ENCODE measurements around the gene DLGAP1. TPM values are rescaled to one million over a fixed set of nuclear protein-coding genes. Genes with fewer than 3 reads are reported as not detected.
"Not testable (repeated sequence)": the region's sequence is repeated elsewhere in the genome, so short reads cannot be mapped to it uniquely, and the experiment has no call there.

The DLGAP1 gene
- total and polyA plus RNA-seq, 2 donors: 2.1 to 7.5 TPM

DNA sequence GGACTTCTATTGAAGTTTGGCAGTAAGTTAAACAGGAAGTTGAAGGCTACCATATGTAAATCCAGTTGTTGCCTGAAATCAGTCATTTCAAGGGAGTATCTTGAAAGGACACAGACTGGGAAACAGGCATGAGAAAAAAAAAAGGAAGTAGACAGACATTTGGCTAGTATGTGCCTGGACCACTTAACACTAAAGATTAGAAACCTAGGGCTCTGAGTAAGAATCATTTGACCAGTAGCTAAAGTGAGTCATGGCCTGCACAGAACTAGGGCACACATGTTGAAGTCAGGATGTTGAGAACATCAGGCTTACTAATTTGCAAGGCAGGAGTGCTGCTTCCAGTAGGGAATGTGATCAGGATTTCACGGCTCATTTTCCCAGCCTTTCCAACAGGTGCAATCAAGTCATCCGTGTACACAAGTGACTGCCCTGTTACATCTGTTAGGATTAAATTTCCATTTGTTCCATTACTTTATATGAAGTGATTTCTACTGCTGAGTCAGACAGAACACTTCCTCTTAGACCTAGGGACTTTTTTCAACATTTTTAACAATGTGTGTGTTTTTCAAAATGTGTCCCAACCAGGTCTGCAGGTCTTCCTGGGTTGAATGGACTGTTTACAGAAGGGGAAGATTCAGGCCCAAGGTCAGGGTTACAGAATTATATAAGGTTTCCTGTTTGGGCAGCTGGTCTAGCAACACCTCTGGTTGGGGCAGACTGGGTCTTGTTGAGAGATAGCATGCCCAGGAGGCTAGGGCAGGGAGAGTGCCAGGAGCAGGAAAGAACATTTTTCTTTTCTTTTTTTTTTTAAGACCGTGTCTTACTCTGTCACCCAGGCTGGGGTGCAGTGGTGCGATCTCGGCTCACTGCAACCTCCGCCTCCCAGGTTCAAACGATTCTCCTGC, 859.5 kb downstream of the DLGAP1 start:
- peak; percentile 67 for DNase-seq (ENCODE audit: extremely low spot score)
- 55% methylated on average over 7 of the region's 7 CpGs for WGBS
- Histone ChIP-seq H3K4me1 (ENCODE audit: insufficient read depth) (no peaks in the 10 kb centered on the region), H3K27ac (ENCODE audit: low read depth) (peak overlapping the region; percentile 91), H3K4me3 (ENCODE audit: low read depth, low read length) (peak overlapping the region; percentile 31), H3K36me3 (ENCODE audit: insufficient read depth) (no peaks in the 10 kb centered on the region)

DNA sequence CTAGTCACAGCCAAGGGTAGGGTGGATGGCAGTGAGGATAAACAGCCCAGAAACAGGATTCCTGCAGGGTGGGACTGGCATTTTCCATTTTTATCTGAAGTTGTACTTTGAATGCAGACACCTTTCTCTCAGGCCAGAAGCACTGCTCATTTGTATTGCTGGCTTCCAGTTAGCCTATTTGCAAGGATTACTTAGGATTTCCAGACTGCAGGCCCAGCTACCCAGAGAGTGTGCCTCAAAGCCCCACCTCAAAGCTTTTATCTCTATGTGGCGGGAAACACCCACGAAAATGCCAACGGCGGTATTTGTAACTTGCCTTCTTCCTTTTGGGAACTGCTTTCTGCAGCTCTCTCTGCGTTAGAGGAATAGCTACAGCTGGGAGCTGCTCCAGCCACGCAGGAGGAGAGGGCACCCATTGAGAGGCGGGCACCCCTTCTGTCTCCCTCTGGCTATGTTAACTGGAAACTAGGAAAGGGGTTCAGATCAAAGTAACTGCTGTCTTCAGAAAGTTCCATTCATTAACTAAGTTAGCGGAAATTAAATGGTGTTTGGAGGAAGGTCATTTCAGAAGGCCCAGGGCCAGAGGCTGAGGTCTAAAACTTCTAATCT, 860.2 kb downstream of the DLGAP1 start:
- WGBS: 11% methylated on average over 8 of the region's 8 CpGs
- H3K36me3 ChIP-seq (ENCODE audit: insufficient read depth): no peaks in the 10 kb centered on the region
- peak overlapping the region; percentile 91 for H3K27ac ChIP-seq (ENCODE audit: low read depth)
- DNase-seq (ENCODE audit: extremely low spot score): no peak
- peak overlapping the region; percentile 31 for H3K4me3 ChIP-seq (ENCODE audit: low read depth, low read length)
- H3K4me1 ChIP-seq (ENCODE audit: insufficient read depth): no peaks in the 10 kb centered on the region

DNA sequence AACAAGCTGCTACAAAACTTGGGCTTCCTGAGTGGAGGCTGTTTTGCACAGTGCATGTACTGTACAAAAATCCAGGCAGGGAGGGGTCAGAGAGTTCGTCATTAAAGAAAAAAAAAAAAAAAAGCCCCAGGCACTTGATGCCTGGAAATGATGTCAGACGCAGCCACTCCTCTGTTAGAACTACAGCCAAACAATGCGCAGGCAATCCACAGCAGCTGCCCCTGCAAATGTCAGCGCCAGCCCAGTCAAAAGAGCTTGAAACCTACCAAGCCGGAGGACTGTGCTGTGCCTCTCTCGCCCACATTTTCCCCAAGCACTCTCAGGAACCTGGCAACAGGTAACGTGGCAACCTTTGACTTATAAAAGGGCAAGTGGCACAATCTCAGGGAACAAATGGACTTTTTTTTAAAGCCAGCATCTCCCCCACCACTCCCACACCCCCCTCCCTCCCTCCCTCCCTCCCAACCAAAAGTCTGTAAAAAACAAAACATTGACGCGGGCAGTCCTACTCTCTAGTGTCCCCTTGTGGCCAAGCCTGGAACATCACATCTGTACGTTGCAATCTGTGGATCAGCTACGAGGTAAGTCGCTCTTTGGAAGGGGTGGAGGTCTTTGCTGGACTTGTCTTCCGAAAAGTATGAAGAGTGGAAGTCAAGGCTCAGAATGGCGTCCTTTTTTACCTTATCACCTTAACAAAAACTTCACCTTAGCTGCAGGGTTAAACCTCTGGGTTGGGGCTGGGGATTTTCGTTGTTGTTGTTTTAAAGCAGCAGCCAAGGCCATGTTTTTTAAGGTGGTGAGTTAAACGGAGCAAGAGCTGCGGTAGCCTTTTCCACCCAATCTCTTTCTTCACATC, 861.0 kb downstream of the DLGAP1 start:
- Histone ChIP-seq H3K27ac (ENCODE audit: low read depth) (peak overlapping the region; percentile 91), H3K4me3 (ENCODE audit: low read depth, low read length) (peak overlapping the region; percentile 31), H3K36me3 (ENCODE audit: insufficient read depth) (no peaks in the 10 kb centered on the region), H3K4me1 (ENCODE audit: insufficient read depth) (no peaks in the 10 kb centered on the region)
- peak; percentile 96 for DNase-seq (ENCODE audit: extremely low spot score)
- under 1% methylated on average over 17 of the region's 17 CpGs for WGBS

DNA sequence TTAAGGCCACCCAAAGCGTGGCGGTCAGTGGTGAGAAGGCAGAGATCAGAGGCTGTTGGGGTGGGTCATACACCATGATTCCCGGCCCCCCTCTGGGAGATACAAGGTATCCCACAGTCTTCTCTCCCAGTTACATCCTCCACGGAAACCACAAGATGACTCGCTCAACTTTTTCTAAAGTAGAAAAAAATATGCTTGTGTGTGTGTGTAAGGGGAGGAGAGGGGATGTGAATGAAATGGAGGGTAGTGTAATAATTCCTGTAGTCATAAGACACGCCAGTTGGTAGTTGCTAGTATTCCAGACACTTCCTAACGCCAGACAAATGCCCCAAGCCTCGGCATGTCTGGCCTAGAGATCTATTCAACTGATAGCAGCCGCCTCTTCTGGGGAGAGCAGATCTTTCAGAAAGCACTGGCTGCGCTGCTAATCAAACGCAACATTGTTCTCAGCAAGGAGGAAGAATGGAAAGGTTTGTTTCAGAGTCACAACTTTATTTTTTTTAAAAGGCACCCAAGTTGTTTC, 861.7 kb downstream of the DLGAP1 start:
- no peaks in the 10 kb centered on the region for H3K36me3 ChIP-seq (ENCODE audit: insufficient read depth)
- peak overlapping the region; percentile 89 for H3K27ac ChIP-seq (ENCODE audit: low read depth)
- H3K4me1 ChIP-seq (ENCODE audit: insufficient read depth): no peaks in the 10 kb centered on the region
- WGBS: 11% methylated on average over 11 of the region's 11 CpGs
- no peak for DNase-seq (ENCODE audit: extremely low spot score)
- H3K4me3 ChIP-seq (ENCODE audit: low read depth, low read length): no peak overlapping the region

DNA sequence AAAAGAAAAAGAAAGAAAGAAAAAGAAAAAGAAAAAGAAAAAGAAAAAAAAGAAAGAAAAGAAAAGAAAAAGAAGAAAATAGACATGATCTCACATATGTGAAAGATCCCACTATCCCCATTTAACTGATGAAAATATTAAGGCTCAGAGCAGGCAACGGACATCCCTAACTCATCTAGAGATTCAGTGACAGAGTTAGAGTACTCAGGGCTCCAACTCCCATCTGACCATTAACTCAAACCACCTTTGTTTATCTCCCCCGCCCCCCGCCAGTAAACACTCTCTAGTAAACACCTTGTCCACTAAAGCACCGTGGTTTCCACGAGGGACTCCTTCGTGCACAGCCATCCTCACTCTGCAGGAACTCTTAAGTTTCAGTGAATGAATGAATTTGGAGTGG, 862.2 kb downstream of the DLGAP1 start:
- 53% methylated on average over 6 of the region's 6 CpGs for WGBS

DNA sequence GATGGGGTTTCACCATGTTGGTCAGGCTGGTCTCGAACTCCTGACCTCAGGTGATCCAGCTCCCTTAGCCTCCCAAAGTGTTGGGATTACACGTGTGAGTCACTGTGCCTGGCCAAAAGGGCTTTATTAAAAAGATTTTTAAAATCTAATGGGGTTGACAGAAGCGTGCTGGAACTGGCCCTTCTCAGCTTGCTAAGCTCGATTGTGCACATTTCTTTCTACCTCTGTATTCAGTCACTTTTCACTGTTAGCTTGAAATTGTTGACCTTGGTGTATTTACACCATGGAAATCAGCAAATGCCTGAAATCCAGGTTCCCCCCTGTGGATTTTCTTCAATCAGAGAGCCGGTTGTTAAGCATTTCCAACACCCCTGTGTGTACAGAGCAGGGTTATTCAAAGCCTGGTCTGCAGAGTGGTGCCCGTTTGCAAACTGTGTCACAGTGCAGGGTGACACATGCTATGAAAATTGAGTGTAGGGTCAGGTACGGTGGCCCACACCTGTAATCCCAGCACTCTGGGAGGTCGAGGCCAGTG, 864.9 kb downstream of the DLGAP1 start:
- Histone ChIP-seq H3K4me3 (ENCODE audit: low read depth, low read length) (no peak overlapping the region), H3K4me1 (ENCODE audit: insufficient read depth) (peaks cover 1% of the 10 kb centered on the region), H3K27ac (ENCODE audit: low read depth) (no peak overlapping the region), H3K36me3 (ENCODE audit: insufficient read depth) (no peaks in the 10 kb centered on the region)
- 78% methylated on average over 8 of the region's 8 CpGs for WGBS
- peak; percentile 28 for DNase-seq (ENCODE audit: extremely low spot score)

More for the DNA sequence above, 862.2 kb downstream of the DLGAP1 start:
- H3K4me1 ChIP-seq (ENCODE audit: insufficient read depth): no peaks in the 10 kb centered on the region
- no peak overlapping the region for H3K4me3 ChIP-seq (ENCODE audit: low read depth, low read length)
- no peaks in the 10 kb centered on the region for H3K36me3 ChIP-seq (ENCODE audit: insufficient read depth)
- H3K27ac ChIP-seq (ENCODE audit: low read depth): peak overlapping the region; percentile 89
- DNase-seq (ENCODE audit: extremely low spot score): no peak

DNA sequence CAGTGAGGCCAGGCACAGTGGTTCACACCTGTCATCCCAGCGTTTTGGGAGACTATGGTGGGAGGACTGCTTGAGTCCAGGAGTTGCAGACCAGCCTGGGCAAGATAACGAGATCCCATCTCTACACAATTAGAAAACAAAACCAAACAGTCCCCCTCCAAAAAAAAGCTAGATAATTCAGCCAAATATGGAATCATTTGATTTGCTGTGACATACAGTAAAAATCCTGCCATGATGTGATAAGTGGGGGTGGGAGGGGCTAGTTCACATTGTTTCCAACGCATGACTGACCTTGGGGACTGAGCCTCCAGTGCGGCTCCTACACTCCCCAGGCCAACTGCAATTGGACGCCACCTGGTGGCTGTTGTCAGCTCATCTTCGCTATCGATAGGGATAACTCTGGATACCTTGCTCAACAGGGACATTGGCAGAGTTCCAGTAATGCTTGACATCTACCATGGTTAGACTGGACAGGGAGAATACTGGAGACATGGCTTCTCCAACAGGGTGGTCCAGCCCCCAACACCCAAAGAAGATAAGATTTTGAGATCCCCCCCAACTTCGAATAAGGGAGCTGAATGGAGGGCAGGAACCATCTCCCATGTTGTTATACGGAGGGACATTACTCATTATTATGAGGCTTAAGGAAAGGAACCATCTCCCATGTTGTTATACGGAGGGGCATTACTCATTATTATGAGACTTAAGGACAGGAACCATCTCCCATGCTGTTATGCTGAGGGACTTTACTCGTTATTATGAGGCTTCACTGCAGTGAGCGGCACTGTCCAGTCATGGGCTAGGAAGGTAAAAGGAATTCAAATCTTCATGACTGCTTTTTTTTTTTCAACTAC, 869.2 kb downstream of the DLGAP1 start:
- no peak overlapping the region for H3K4me3 ChIP-seq (ENCODE audit: low read depth, low read length)
- no peak for DNase-seq (ENCODE audit: extremely low spot score)
- H3K36me3 ChIP-seq (ENCODE audit: insufficient read depth): no peaks in the 10 kb centered on the region
- 44% methylated on average over 12 of the region's 12 CpGs for WGBS
- H3K27ac ChIP-seq (ENCODE audit: low read depth): no peak overlapping the region
- peaks cover 1% of the 10 kb centered on the region for H3K4me1 ChIP-seq (ENCODE audit: insufficient read depth)

DNA sequence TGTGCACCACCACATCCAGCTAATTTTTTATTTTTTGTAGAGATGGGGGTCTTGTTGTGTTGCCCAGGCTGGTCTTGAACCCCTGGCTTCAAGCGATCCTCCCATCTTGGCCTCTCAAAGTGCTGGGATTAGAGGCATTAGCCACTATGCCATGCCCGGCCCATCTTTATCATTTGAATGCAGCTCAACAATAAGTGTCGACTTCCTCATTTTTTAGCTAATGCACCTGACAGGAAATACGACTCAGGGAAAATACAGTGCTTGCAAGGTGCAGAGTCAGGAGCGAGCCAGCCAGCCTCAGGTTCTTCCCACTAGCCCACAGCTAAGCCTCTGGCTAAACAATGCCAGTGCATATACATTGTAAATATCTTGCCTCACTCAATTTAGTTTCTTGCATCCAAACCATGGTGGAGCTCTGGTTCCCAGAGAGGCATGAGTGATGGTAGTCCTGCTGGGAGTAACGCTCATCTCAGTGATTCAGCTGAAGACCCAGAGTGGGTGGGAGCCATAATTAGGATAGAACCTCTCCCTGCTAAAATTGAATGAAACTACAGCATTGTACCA, 870.1 kb downstream of the DLGAP1 start:
- no peak overlapping the region for H3K4me3 ChIP-seq (ENCODE audit: low read depth, low read length)
- no peak for DNase-seq (ENCODE audit: extremely low spot score)
- H3K36me3 ChIP-seq (ENCODE audit: insufficient read depth): no peaks in the 10 kb centered on the region
- peaks cover 1% of the 10 kb centered on the region for H3K4me1 ChIP-seq (ENCODE audit: insufficient read depth)
- 74% methylated on average over 6 of the region's 6 CpGs for WGBS
- no peak overlapping the region for H3K27ac ChIP-seq (ENCODE audit: low read depth)

DNA sequence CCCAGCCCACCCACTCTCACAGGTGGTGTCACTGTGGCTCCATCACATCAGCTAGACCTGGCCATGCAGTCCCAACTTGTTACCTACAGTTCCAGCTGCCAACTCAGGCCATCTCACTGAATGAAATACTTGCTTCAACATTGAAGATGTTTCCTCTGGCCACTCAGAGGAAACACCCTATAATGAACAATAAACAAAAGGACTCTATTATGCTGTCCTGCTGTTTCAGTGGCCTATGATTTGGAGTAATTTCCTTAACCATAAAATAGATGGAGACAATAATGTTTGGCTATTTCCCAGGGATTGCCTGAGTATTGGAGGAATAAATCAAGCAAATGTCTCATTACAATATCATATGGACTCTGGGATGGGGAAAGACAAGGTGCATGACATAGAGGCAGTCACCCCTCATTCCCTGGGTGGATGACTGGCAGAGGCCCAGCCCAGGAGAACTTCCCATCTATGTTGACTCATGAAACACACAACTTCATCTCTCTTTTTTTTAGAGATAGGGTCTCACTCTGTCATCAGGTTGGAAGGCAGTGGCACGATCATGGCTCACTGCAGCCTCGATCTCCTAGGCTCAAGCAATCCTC, 870.7 kb downstream of the DLGAP1 start:
- peaks cover 1% of the 10 kb centered on the region for H3K4me1 ChIP-seq (ENCODE audit: insufficient read depth)
- no peak for DNase-seq (ENCODE audit: extremely low spot score)
- 97% methylated on average over 2 of the region's 2 CpGs for whole genome bisulfite sequencing
- no peak overlapping the region for H3K4me3 ChIP-seq (ENCODE audit: low read depth, low read length)
- no peak overlapping the region for H3K27ac ChIP-seq (ENCODE audit: low read depth)
- no peaks in the 10 kb centered on the region for H3K36me3 ChIP-seq (ENCODE audit: insufficient read depth)

DNA sequence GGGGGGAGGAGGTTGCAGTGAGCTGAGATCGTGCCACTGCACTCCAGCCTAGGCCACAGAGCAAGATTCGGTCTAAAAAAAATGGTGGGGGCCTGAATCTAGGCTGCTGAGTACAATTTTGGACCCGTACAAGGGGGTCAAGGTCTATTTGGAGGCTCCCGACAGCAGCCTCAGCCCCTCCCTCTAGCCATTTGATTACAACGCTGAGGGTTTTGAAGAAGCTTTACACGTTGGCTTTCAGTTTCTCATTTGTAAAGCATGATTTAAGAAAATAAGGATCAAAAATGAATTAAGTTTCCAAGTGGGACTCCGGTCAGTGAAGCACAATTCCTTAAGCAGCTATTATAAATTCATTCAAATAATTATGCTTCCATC, 871.2 kb downstream of the DLGAP1 start:
- H3K36me3 ChIP-seq (ENCODE audit: insufficient read depth): no peaks in the 10 kb centered on the region
- peaks cover 1% of the 10 kb centered on the region for H3K4me1 ChIP-seq (ENCODE audit: insufficient read depth)
- WGBS: 92% methylated on average over 7 of the region's 7 CpGs
- no peak for DNase-seq (ENCODE audit: extremely low spot score)
- no peak overlapping the region for H3K27ac ChIP-seq (ENCODE audit: low read depth)
- H3K4me3 ChIP-seq (ENCODE audit: low read depth, low read length): no peak overlapping the region

DNA sequence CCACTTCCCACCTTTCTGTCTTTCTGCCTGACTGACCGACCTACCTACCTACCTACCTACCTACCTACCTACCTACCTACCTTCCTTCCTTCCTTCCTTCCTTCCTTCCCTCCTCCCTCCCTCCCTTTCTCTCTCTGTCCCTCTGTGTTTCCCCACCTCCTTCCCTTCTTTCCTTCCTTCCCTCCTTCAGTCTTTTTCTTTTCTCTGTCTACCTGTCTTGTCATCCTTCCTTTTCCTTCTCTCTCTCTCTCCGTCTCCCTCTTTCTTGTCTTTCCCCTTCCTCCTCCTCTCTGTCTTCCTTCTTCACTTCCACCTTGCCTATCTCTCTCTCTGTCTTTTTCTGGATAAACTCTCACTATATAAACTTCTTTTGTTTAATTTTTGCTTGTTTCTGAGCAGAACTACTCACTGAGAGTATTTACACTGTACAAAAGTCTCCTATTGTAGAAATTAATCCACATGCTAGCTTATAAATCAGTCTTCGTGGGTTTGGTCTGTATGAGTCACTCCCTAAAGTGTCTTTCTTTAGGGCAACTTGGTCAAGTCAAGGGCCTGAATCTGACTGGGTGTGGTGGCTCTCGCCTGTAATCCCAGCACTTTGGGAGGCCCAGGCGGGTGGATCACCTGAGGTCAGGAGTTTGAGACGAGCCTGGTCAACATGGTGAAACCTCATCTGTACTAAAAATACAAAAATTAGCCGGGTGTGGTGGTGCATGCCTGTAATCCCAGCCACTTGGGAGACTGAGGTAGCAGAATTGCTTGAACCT, 871.8 kb downstream of the DLGAP1 start:
- not testable (repeated sequence) for H3K27ac ChIP-seq (ENCODE audit: low read depth); DNase-seq (ENCODE audit: extremely low spot score); H3K36me3 ChIP-seq (ENCODE audit: insufficient read depth); H3K4me1 ChIP-seq (ENCODE audit: insufficient read depth); H3K4me3 ChIP-seq (ENCODE audit: low read depth, low read length)
- 84% methylated on average over 7 of the region's 7 CpGs for WGBS
